HEK293T (cell line): Measurements from ENCODE around the gene EXOC4.

Experiments used
- BHLHE40 ChIP-seq: fragments of 450-650 bp; IDR thresholded peaks from 2 replicates; pipeline ENCODE4 v1.6.1; 2016; ENCODE audit warnings: mild to moderate bottlenecking, moderate library complexity, borderline replicate concordance
- TARDBP ChIP-seq: fragments of 450-650 bp; IDR thresholded peaks from 2 replicates; pipeline ENCODE4 v1.6.1; 2016

DNA sequence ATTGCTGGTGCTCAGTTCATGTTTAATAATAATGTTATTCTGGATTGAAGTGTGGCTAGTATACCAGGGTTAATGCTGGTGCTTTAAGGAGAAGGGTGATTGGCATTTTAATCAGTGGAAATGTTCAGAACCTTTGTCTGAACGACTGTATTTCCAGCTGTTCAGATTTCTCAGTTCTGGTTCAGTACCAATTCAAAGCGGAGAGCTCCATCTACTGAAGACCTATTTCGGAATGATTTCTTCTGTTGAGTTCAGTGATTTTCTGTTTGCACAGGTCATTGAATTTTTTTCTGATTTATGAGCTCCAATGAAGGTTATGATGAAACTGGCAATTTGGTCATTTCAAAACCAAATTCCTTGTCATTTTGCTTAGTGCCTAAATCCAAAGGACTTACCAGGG is 160.1 kb downstream of the EXOC4 start:
- TF ChIP-seq TARDBP (no peak), BHLHE40 (no peak)
